ENCODE measurements around the gene TMPRSS3. TPM values are rescaled to one million over a fixed set of nuclear protein-coding genes. Genes with fewer than 3 reads are reported as not detected.

Gene TMPRSS3
- total RNA-seq, 2 experiments from 2014 or later: 7.4 to 8.9 TPM

DNA sequence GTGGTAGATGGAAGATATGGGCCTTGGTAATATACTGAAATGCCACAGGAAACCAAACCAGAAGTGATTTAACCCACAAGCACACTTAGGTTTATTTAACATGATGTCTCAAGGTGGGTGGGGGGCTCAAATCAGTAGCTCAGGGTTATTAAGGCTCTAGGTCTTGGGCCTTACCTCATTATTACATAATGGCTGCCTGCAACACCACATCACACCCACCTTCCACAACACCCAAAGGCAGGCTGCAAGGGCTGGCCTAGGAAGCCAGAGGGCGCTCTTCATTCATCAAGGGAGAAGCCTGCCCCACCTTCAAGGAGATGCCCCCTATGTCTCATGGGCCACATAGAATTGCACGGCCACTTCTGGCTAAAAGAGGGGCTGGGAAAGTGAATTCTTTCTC is 35.5 kb downstream of the TMPRSS3 start:
- Mint-ChIP-seq H3K36me3 (ENCODE audit: low read depth) (peaks cover 5% of the 10 kb centered on the region), H3K9me3 (peaks cover 16% of the 10 kb centered on the region), H3K27ac (no peak overlapping the region), H3K4me3 (no peak overlapping the region), H3K27me3 (peaks cover 6% of the 10 kb centered on the region), H3K4me1 (peaks cover 6% of the 10 kb centered on the region)
- ChIA-PET CTCF (interaction anchor here (1.7 to 4.9 kb wide), 2 partner anchors 14 to 50 kb away, joined by 5 to 22 read pairs; no protein-coding TSS in a partner anchor), POLR2A (no interaction called here)
- peak; percentile 18 for DNase-seq

DNA sequence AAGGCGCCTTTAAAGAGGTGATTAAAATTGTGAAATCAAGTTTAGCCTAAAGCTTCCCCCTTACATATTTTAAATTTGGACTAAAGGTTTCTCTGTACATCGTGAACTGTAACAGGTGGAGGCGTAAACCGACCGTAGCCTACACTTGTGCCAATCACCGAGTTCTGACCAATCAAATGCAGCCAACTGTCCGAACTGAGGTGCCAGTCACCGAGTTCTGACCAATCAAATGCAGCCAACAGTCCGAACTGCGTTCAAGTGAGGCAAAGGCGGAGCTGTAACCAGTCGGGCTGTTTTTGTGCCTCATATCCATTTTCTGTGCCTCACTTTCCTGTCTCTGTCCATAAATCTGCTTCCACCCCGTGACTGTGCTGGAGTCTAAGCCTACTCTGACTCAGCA is 36.9 kb downstream of the TMPRSS3 start:
- Mint-ChIP-seq H3K27me3 (peaks cover 6% of the 10 kb centered on the region), H3K4me3 (no peak overlapping the region), H3K27ac (no peak overlapping the region), H3K4me1 (peaks cover 6% of the 10 kb centered on the region), H3K36me3 (ENCODE audit: low read depth) (peaks cover 5% of the 10 kb centered on the region), H3K9me3 (peaks cover 21% of the 10 kb centered on the region)
- ChIA-PET POLR2A (no interaction called here), CTCF (no interaction called here)
- no peak for DNase-seq

DNA sequence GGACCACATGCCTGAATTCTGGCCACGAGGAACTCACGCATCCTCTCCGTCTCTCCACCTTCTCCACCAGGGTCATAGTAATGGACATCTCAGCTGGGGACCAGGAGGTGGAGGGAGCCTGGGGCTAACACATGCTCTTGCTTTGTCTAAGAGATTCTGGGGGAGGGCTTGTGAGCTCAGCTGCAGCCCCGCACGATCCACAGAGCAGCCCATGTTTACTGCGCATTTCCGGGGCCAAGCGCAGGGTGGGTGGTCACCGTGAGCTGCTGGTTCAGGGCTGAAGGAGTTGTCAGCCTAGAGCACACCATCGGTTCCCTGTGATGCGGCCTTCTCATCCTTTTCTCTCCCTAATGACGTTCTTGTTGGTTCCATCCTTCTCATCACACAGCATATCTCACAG is 37.6 kb downstream of the TMPRSS3 start:
- H3K9me3 Mint-ChIP-seq: peaks cover 26% of the 10 kb centered on the region
- CTCF ChIA-PET: interaction anchor here (1.0 to 1.2 kb wide), 3 partner anchors 9 to 16 kb away, joined by 3 to 4 read pairs (median 3); no protein-coding TSS in a partner anchor
- POLR2A ChIA-PET: no interaction called here

DNA sequence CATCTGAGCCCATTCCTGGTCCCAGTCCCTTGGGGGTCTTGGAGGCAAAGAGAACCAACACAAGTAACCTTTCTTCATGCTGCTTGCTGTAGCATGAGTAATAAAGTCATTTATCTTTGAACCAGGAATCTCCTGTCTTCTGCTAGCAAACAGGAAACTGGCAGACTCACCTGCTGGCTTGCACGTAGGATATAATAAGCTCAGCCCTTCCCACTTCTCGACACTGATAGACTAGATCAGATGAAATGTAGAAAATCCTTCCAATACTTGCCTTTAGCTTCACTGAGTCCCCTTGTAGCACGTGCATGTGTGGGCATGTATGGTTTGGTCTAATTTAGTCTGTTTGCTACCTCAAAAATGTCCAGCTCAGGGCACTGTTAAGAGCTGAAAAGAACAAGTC is 38.5 kb downstream of the TMPRSS3 start:
- H3K27ac Mint-ChIP-seq: no peak overlapping the region
- peaks cover 5% of the 10 kb centered on the region for H3K36me3 Mint-ChIP-seq (ENCODE audit: low read depth)
- H3K4me3 Mint-ChIP-seq: no peak overlapping the region
- H3K4me1 Mint-ChIP-seq: peaks cover 2% of the 10 kb centered on the region
- ChIA-PET POLR2A (no interaction called here), CTCF (interaction anchor here (1.0 to 1.2 kb wide), 3 partner anchors 10 to 17 kb away, joined by 3 to 4 read pairs (median 3); no protein-coding TSS in a partner anchor)
- peaks cover 26% of the 10 kb centered on the region for H3K9me3 Mint-ChIP-seq
- peaks cover 6% of the 10 kb centered on the region for H3K27me3 Mint-ChIP-seq
- no peak for DNase-seq

More for the DNA sequence above, 37.6 kb downstream of the TMPRSS3 start:
- no peak overlapping the region for H3K4me3 Mint-ChIP-seq
- no peak overlapping the region for H3K27ac Mint-ChIP-seq
- H3K4me1 Mint-ChIP-seq: peaks cover 4% of the 10 kb centered on the region
- H3K27me3 Mint-ChIP-seq: peaks cover 6% of the 10 kb centered on the region
- H3K36me3 Mint-ChIP-seq (ENCODE audit: low read depth): peaks cover 5% of the 10 kb centered on the region
- DNase-seq: no peak

DNA sequence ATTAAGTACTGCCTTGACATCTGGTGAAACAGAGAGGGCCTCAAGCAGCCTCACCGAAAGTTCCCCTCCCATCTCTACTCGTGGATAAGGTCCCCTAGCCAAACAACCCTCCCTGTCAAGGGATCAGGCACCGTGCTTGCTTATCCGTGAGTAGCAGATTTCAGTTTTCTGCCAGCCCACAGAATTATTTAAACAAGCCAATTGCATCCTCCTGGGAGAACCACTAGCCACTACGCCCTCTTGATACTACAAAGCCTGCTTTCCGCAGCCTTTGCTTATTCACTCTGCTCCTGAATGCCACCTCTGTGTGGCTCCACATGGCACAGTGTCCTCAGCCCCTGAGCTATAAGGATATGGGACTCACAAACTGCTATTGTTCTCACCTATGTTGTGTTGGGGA is 39.2 kb downstream of the TMPRSS3 start:
- Mint-ChIP-seq H3K36me3 (ENCODE audit: low read depth) (peaks cover 5% of the 10 kb centered on the region), H3K27ac (no peak overlapping the region), H3K9me3 (peaks cover 26% of the 10 kb centered on the region), H3K4me1 (peaks cover 2% of the 10 kb centered on the region), H3K27me3 (peaks cover 5% of the 10 kb centered on the region), H3K4me3 (no peak overlapping the region)
- CTCF ChIA-PET: no interaction called here
- POLR2A ChIA-PET: no interaction called here
- no peak for DNase-seq

DNA sequence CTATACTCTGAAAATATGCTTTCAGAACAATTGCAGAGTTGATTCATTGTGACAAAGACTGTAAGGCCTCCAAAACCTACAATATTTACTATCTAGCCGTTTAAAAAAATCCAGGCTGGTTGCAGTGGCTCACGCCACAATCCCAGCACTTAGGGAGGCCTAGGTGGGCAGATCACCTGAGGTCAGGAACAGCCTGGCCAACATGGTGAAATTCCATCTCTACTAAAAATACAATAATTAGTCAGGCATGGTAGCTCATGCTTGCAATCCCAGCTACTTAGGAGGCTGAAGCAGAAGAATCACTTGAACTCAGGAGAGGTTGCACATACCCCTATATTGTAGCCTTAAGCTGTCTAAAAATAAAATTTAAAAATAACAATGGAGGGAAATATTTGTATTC is 39.8 kb downstream of the TMPRSS3 start:
- Mint-ChIP-seq H3K4me3 (no peak overlapping the region), H3K27me3 (peaks cover 5% of the 10 kb centered on the region), H3K9me3 (peaks cover 26% of the 10 kb centered on the region), H3K4me1 (peaks cover 2% of the 10 kb centered on the region), H3K27ac (no peak overlapping the region), H3K36me3 (ENCODE audit: low read depth) (peaks cover 5% of the 10 kb centered on the region)
- DNase-seq: no peak
- ChIA-PET CTCF (no interaction called here), POLR2A (no interaction called here)

DNA sequence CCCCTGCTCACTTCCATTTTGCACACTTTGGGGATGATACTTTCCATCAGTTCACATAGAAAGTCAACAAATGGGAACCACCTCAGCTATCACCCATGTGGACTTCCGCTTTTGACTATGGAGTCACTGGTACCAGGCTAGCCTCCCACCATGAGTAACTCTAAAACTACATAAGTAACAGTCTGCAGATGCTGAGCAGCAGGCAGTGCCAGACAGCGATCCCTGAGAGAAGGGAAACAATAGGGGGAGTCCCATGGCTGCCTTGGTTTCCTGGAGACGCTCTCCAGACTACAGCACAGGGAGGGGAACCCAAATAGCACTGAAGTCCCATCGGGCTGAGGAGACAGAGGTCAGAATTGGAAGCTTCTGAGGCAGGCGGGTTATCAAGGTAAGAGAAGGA is 42.2 kb downstream of the TMPRSS3 start:
- H3K4me3 Mint-ChIP-seq: no peak overlapping the region
- DNase-seq: no peak
- peaks cover 5% of the 10 kb centered on the region for H3K36me3 Mint-ChIP-seq (ENCODE audit: low read depth)
- H3K27ac Mint-ChIP-seq: peak overlapping the region; percentile 22
- POLR2A ChIA-PET: no interaction called here
- peaks cover 5% of the 10 kb centered on the region for H3K27me3 Mint-ChIP-seq
- H3K9me3 Mint-ChIP-seq: peaks cover 22% of the 10 kb centered on the region
- peaks cover 2% of the 10 kb centered on the region for H3K4me1 Mint-ChIP-seq
- CTCF ChIA-PET: interaction anchor here (0.9 to 1.5 kb wide), 3 partner anchors 11 to 43 kb away, joined by 3 to 4 read pairs (median 3); no protein-coding TSS in a partner anchor

DNA sequence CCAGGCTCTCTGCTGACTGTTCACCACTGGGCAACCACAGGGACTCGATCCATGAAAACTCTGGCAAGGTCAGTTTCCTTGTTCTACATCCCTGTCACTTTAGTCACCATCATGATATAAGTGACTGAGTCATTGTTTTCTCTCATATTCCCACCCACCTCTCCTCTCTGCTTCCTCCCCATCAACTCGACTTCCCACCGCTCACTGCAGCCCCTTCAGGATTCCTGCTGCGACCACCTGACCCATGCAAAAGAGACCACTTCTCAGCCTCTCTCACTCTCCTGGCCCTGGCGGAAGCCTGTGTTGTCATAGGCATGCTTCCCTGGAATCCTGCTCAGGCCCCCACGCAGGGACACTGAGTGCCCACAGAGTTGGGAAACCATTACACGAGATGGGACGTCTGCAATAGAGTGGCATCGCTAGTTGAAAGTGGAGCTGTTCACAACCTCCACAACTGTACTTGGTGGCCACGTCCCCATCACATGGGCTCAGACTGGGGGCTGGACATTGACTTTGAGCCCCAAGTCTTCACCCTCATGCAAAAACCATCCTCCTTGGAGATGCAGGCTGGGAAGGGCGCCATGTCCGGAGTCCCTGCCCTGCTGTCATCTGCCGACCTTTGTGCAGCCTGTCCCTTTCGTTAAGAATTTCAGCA is 43.3 kb downstream of the TMPRSS3 start:
- CTCF ChIA-PET: interaction anchor here (0.9 to 1.5 kb wide), 3 partner anchors 10 to 42 kb away, joined by 3 to 4 read pairs (median 3); no protein-coding TSS in a partner anchor
- Mint-ChIP-seq H3K27ac (no peak overlapping the region), H3K9me3 (peaks cover 22% of the 10 kb centered on the region), H3K36me3 (ENCODE audit: low read depth) (peaks cover 3% of the 10 kb centered on the region), H3K4me3 (no peak overlapping the region), H3K27me3 (peaks cover 5% of the 10 kb centered on the region), H3K4me1 (peaks cover 2% of the 10 kb centered on the region)
- DNase-seq: no peak
- POLR2A ChIA-PET: no interaction called here

DNA sequence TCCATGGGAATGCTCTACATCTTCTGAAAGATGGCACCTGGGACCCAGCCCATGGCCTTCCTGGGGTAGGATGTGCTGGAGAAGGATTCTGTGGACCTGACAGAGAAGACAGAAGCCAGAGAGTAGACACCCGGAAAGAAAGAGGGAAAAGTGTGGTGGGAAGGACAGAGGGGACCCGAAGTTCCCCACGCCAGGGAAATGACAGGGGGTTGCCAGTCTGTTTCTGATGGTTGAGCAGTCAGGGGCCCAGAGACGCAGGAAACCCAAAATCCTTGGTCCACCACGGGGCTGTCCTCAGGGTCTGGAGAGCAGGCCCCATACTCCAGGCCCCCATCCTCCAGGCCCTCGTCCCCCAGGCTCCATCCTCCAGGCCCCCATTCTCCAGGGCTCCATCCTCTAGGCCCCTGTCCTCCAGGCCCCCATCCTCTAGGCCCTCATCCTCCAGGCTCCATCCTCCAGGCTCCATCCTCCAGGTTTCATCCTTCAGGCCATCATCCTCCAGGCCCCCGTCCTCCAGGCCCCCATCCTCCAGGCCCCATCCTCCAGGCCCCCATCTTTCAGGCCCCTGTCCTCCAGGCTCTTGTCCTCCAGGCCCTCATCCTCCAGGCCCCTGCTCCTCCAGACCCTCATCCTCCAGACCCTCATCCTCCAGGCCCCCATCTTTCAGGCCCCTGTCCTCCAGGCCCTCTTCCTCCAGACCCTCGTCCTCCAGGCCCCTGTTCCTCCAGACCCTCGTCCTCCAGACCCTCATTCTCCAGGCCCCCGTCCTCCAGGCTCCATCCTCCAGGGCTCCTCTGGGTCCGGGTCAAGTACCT is 44.0 kb downstream of the TMPRSS3 start:
- H3K4me3 Mint-ChIP-seq: no peak overlapping the region
- ChIA-PET CTCF (interaction anchor here (1.5 kb wide), 1 partner anchor 41 kb away, joined by 3 read pairs; no protein-coding TSS in a partner anchor), POLR2A (no interaction called here)
- H3K27me3 Mint-ChIP-seq: peaks cover 5% of the 10 kb centered on the region
- no peak overlapping the region for H3K27ac Mint-ChIP-seq
- peaks cover 16% of the 10 kb centered on the region for H3K9me3 Mint-ChIP-seq
- DNase-seq: no peak
- H3K4me1 Mint-ChIP-seq: no peaks in the 10 kb centered on the region
- peaks cover 3% of the 10 kb centered on the region for H3K36me3 Mint-ChIP-seq (ENCODE audit: low read depth)

DNA sequence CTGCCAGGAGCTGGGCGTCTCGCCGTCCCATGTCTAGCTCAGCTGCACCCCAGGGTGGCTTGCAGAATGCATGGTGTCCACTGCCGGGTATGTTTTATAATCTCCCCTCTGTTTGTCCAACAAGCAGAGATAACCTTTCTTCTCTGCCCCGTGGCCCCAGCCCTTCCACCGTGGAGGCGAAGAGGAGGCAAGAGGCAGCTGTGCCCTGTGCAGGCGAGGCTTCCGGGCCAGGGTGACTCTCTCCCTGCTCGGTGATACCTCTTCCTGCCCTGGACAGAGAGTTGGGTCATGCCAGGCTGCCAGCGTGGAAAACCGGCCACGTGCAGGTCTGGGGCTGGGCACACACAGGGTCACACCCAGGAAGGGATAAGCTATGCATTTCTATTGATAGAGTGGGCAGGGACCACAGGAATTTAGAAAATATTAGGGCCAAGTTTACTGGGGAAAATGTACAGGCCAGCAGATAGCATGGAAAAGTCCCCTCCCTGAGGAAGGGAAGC is 44.9 kb downstream of the TMPRSS3 start, which contains the start of gene TFF2:
Gene TFF2, minus strand, starts transcription at position 68 of the 500 bp plus-strand sequence. Its CDS starts 37 bp downstream, at position 31.
- H3K4me3 Mint-ChIP-seq: no peak within 1 kb of the TSS
- H3K27me3 Mint-ChIP-seq: peaks cover 5% of the 10 kb centered on the region
- peaks cover 15% of the 10 kb centered on the region for H3K9me3 Mint-ChIP-seq
- no peak within 1 kb of the TSS for H3K27ac Mint-ChIP-seq
- H3K36me3 Mint-ChIP-seq (ENCODE audit: low read depth): peaks cover 3% of the 10 kb centered on the region
- POLR2A ChIA-PET: no interaction called here
- no peaks in the 10 kb centered on the region for H3K4me1 Mint-ChIP-seq
- CTCF ChIA-PET: no interaction called here
- DNase-seq: no peak

DNA sequence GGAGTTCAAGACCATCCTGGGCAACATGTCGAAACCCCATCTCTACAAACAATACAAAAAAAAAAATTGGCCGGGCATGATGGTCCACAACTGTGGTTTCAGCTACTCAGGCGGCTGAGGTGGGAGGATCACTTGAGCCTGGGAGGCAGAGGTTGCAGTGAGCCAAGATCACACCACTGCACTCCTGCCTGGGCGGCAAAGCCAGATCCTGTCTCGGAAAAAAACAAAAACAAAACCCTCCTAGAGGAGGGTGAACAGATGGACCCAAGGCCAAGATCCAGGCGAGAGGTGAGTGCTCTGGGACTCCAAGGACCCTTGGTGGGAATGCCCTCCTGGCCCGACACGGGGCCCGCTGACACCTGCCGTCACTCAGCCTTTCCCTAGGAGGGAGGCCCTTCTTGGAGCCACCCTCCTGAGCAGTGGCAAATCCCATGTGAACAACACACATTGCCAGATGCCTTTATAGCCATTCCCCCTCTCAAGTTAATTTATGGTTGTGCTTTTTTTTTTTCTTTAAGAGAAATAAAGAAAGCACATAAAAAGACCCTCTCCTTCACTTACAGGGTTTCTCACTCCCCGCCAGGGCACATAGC is 45.4 kb downstream of the TMPRSS3 start:
- H3K4me1 Mint-ChIP-seq: no peaks in the 10 kb centered on the region
- peaks cover under 1% of the 10 kb centered on the region for H3K27me3 Mint-ChIP-seq
- CTCF ChIA-PET: interaction anchor here (0.6 kb wide), 2 partner anchors 48 to 81 kb away, joined by 3 read pairs; no protein-coding TSS in a partner anchor
- H3K4me3 Mint-ChIP-seq: no peak overlapping the region
- H3K36me3 Mint-ChIP-seq (ENCODE audit: low read depth): no peaks in the 10 kb centered on the region
- POLR2A ChIA-PET: no interaction called here
- no peak overlapping the region for H3K27ac Mint-ChIP-seq
- peaks cover 11% of the 10 kb centered on the region for H3K9me3 Mint-ChIP-seq
- no peak for DNase-seq

DNA sequence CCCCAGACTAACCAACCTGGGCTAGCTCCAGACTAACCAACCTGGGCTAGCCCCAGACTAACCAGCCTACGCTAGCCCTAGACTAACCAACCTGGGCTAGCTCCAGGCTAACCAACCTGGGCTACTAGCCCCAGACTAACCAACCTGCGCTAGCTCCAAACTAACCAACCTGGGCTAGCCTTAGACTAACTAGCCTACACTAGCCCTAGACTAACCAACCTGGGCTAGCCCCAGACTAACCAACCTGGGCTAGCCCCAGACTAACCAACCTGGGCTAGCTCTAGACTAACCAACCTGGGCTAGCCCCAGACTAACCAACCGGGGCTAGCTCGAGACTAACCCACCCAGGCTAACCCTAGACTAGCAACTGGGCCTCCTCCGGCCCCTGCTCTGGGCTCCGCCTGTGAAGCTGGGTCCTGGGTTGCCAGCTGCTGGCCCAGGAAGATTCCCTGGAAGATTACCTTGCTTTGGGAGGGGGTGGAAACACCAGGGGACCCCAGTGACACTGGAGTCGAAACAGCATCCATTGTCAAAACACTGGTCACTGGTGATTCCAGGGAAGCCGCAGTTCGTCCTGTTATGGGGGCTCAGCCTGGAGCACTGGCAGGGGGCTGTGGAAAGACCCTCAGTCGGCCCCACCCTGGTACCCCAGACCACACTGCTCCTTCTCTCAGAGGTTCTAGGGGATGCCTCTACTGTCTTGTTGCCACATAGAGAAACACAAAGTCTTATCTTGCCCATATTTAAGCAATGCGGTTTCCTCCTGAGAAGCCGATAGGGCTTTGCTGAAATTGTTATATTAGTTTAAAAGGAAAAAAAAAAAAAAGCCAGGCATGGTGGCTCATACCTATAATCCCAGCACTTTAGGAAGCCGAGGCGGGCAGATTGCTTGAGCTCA is 46.2 kb downstream of the TMPRSS3 start:
- POLR2A ChIA-PET: no interaction called here
- Mint-ChIP-seq H3K4me3 (no peak overlapping the region), H3K36me3 (ENCODE audit: low read depth) (no peaks in the 10 kb centered on the region), H3K4me1 (no peaks in the 10 kb centered on the region), H3K27ac (no peak overlapping the region), H3K9me3 (peaks cover 8% of the 10 kb centered on the region), H3K27me3 (no peaks in the 10 kb centered on the region)
- no peak for DNase-seq
- CTCF ChIA-PET: interaction anchor here (0.6 to 1.2 kb wide), 3 partner anchors 33 to 82 kb away, joined by 3 read pairs; no protein-coding TSS in a partner anchor
